Right lobe of liver (tissue), 6 donors: ENCODE measurements around the gene ING5. TPM values are rescaled to one million over a fixed set of nuclear protein-coding genes. Genes with fewer than 3 reads are reported as not detected.

Experiments used
- ATAC-seq, 4 donors: fragments of 200-7000 bp; cut with Tn5 transposase; one replicate each; pipeline ENCODE4 v1.9.1; 2020; ENCODE audit warnings: mild to moderate bottlenecking in 4 of 4, moderate library complexity in 4 of 4
- DNase-seq, 3 donors: peaks; one replicate each; pipeline ENCODE4 v3.0.0-alpha.2; 2020
- H3K27ac ChIP-seq, 3 donors: fragments of 200-600 bp; one replicate each; pipeline ENCODE4 v1.8.0; 2022
- H3K27me3 ChIP-seq, 2 donors: fragments of 200-600 bp; one replicate each; pipeline ENCODE4 v1.8.0; 2022
- H3K36me3 ChIP-seq, 4 donors: fragments of 200-600 bp; sonication (generic) in 1 of 4; one replicate each; pipeline versions ENCODE4 v1.5.1 to v1.8.0; 2017 to 2022; ENCODE audit warnings: control low read depth in 1 of 4
- H3K4me1 ChIP-seq, 4 donors: fragments of 200-600 bp; sonication (generic) in 1 of 4; one replicate each; pipeline versions ENCODE4 v1.5.1 to v1.8.0; 2017 to 2022; ENCODE audit warnings: control low read depth in 1 of 4
- H3K4me3 ChIP-seq, 3 donors: fragments of 200-600 bp; one replicate each; pipeline ENCODE4 v1.8.0; 2022
- H3K9me3 ChIP-seq, 4 donors: fragments of 200-600 bp; sonication (generic) in 1 of 4; one replicate each; pipeline versions ENCODE4 v1.5.1 to v1.8.0; 2017 to 2022; ENCODE audit warnings: control low read depth in 1 of 4
- POLR2A ChIP-seq: fragments of 450-650 bp; IDR thresholded peaks from one replicate; pipeline ENCODE4 v1.6.1; 2017; ENCODE audit warnings: antibody characterized with exemption, mild to moderate bottlenecking
- WGBS: methylation state at CpG from one replicate; pipeline ENCODE4 v1.1.6; 2018; ENCODE audit warnings: low coverage, low lambda C conversion rate; ENCODE audit not compliant: insufficient coverage; ENCODE audit errors: missing lambda C conversion rate; 5-methylcytosine and 5-hydroxymethylcytosine counted together
- intact Hi-C, 2 donors: fragments of 100-400 bp; cut with DNase I; formaldehyde crosslinking; loops; one replicate each; pipeline versions ENCODE4 v1.11.2 to v1.14.1; 2022
- total RNA-seq, 6 experiments: library from RNA; depleted of rRNA in 2 of 6; stranded (reverse); fragments of >200 nt in 2 of 6; fragmentation: NEBNext Ultra II Directional in 3 of 6; extraction: Animal tissue kit (Norgen Biotek cat#: 25700) in 3 of 6; gene quantifications; one replicate each; pipeline versions ENCODE4 v1.1.0 to v1.2.4, GENCODE V29; 2016 to 2023
- TF ChIP-seq, protein P1 (sequence below), 4 donors: fragments of 200-600 bp in 3 of 4; fragments of 450-650 bp in 1 of 4; IDR thresholded peaks; one replicate each; pipeline versions ENCODE4 v1.5.1 to v1.8.0; 2016 to 2022; ENCODE audit warnings: antibody characterized with exemption in 4 of 4, mild to moderate bottlenecking in 2 of 4
- donor health status: DM: no; HTN: yes; CAD: no.
- donor health status: DM: no; HTN: no; CAD: no.
- donor health status: DM: no; HTN: no; CAD: no.
- donor health status: DM: no; HTN: yes; CAD: no.
- donor health status: DM: no; HTN: yes; CAD: no.

The ING5 gene
- total RNA-seq, 6 experiments from 2014 or later, result 8.2 to 20.3 (median 13.0) TPM

GRCh38 chr2:241743620-241744019, 41.8 kb downstream of the ING5 start:
- DNase-seq, result no peak
- no peaks in the 10 kb centered on the region for H3K9me3 ChIP-seq
- peaks cover 0 to 17% (median 0%) of the 10 kb centered on the region in 4 donors for H3K36me3 ChIP-seq
- no peak overlapping the region for H3K4me3 ChIP-seq
- no peaks in the 10 kb centered on the region for H3K27me3 ChIP-seq
- 95% methylated on average over 8 of the region's 16 CpGs for WGBS
- intact Hi-C loops, result no loop called here
- ATAC-seq, result peak in 3 of 4 donors; percentile 4 to 38 (median 6)
- H3K27ac ChIP-seq, result peak overlapping the region in 1 of 3 donors; percentile 8
- peaks cover 0 to 20% (median 0%) of the 10 kb centered on the region in 4 donors for H3K4me1 ChIP-seq
- no peak for TF ChIP-seq POLR2A
- TF ChIP-seq, protein P1, sequence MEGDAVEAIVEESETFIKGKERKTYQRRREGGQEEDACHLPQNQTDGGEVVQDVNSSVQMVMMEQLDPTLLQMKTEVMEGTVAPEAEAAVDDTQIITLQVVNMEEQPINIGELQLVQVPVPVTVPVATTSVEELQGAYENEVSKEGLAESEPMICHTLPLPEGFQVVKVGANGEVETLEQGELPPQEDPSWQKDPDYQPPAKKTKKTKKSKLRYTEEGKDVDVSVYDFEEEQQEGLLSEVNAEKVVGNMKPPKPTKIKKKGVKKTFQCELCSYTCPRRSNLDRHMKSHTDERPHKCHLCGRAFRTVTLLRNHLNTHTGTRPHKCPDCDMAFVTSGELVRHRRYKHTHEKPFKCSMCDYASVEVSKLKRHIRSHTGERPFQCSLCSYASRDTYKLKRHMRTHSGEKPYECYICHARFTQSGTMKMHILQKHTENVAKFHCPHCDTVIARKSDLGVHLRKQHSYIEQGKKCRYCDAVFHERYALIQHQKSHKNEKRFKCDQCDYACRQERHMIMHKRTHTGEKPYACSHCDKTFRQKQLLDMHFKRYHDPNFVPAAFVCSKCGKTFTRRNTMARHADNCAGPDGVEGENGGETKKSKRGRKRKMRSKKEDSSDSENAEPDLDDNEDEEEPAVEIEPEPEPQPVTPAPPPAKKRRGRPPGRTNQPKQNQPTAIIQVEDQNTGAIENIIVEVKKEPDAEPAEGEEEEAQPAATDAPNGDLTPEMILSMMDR (IDR thresholded peaks at IDR 0.05), result no peak

GRCh38 chr2:241744028-241744754, 42.4 kb downstream of the ING5 start:
- no peak overlapping the region for H3K4me3 ChIP-seq
- WGBS, result 71% methylated on average over 8 of the region's 24 CpGs
- no peak for TF ChIP-seq POLR2A
- TF ChIP-seq, protein P1 (IDR thresholded peaks at IDR 0.05), result no peak
- intact Hi-C loops, result no loop called here
- peaks cover 0 to 20% (median 0%) of the 10 kb centered on the region in 4 donors for H3K36me3 ChIP-seq
- peaks cover 0 to 20% (median 0%) of the 10 kb centered on the region in 4 donors for H3K4me1 ChIP-seq
- no peaks in the 10 kb centered on the region for H3K27me3 ChIP-seq
- H3K9me3 ChIP-seq, result no peaks in the 10 kb centered on the region
- peak in 3 of 4 donors; percentile 25 to 69 (median 32) for ATAC-seq
- peak in 1 of 3 donors; percentile 52 for DNase-seq
- H3K27ac ChIP-seq, result peak overlapping the region in 1 of 3 donors; percentile 8

DNA sequence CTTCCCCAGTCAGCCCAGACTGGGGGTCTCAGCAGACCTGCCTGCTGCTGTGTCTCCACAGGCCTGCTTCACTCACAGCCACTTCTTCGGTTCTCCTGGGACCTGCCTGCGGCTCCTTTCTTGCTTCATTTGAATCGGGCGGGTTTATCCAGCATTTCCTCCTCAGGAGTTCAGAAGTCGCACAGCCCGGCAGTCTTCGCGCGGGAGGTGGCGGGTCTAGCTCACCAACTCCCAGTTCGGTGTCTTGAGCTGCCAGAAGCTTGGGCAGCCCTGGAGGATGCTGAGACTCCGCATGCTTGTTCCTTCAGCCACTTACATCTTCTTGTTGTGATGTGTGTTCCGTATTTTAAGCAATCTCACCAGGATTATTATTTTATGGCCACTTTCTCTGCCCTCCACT, 43.4 kb downstream of the ING5 start:
- Histone ChIP-seq H3K4me3 (no peak overlapping the region), H3K36me3 (peaks cover 0 to 21% (median 0%) of the 10 kb centered on the region in 4 donors), H3K4me1 (peaks cover 0 to 20% (median 0%) of the 10 kb centered on the region in 4 donors), H3K9me3 (no peaks in the 10 kb centered on the region), H3K27ac (no peak overlapping the region), H3K27me3 (no peaks in the 10 kb centered on the region)
- ATAC-seq (no peak), DNase-seq (no peak)
- TF ChIP-seq, protein P1 (IDR thresholded peaks at IDR 0.05), result no peak
- no peak for TF ChIP-seq POLR2A
- intact Hi-C loops, result no loop called here
- WGBS, result 93% methylated on average over 13 of the region's 13 CpGs

GRCh38 chr2:241746084-241746483, 44.2 kb downstream of the ING5 start:
- WGBS, result 89% methylated on average over 4 of the region's 4 CpGs
- Histone ChIP-seq H3K4me1 (peaks cover 0 to 15% (median 0%) of the 10 kb centered on the region in 4 donors), H3K9me3 (no peaks in the 10 kb centered on the region), H3K4me3 (no peak overlapping the region), H3K36me3 (peaks cover 0 to 21% (median under 1%) of the 10 kb centered on the region in 4 donors), H3K27me3 (no peaks in the 10 kb centered on the region), H3K27ac (no peak overlapping the region)
- TF ChIP-seq, protein P1 (IDR thresholded peaks at IDR 0.05), result no peak
- no peak for TF ChIP-seq POLR2A
- intact Hi-C loops, result no loop called here
- DNase-seq (no peak), ATAC-seq (no peak)
